Measurements from ENCODE around the gene TUT1.
"Not testable (repeated sequence)": the region's sequence is repeated elsewhere in the genome, so short reads cannot be mapped to it uniquely, and the experiment has no call there.

TUT1 gene

DNA sequence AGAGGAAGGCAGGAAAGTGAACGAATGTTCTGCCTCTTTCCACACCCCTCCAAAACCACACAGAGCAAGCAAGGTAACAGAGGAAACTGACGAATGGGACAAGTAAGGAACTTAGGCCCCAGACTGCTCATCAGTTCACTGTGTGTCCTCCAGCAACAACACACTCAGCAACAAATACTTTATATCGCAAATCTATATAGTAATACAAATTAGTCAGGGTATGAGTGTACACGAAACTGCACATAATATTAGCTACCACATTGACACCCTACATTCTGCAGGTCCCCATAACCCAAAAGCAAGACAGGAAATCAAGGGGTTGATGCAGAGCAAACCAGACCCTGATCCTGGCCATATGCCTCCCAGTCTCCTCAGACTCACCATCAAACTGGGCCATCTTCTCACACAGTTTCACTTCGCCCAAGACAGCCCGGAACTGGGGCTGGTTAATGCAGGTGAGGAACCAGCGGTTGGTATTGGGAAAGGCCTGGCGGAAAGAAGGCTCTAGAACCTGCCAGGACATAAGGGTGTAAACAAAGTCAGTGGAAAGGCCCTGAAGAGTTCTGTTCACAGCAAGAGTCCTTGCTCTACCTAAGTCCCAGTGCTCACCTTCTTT is 24.2 kb downstream of the TUT1 start:
- H3K4me3 ChIP-seq (ENCODE audit: low read length): no peak overlapping the region
- no peaks in the 10 kb centered on the region for H3K27me3 ChIP-seq (ENCODE audit: insufficient read depth, low read length)
- peaks cover 5% of the 10 kb centered on the region for H3K4me1 ChIP-seq (ENCODE audit: insufficient read depth, low read length)
- peaks cover 79% of the 10 kb centered on the region for H3K36me3 ChIP-seq (ENCODE audit: insufficient read depth, low read length)
- no peak overlapping the region for H2AFZ ChIP-seq (ENCODE audit: low read depth, low read length)
- no peaks in the 10 kb centered on the region for H3K9me3 ChIP-seq (ENCODE audit: low read length)

DNA sequence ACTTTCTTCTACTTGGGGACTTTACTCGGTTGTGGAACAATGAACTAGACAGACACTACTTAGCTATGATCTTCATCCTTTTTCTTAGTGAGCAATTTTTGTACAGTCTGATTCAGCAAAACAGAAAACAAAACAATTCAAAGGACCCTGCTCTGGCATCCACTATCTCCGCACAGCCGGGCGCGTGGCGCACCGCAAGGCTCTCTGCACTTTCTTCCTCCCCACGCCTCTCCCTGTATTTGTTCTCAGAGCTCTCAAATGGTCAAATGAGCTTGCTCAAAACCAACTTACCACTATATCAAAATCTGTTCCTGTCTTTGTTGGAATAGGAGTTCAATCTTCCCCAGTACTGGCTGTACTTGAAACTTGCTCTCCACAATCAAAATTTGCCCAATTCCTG is 25.1 kb downstream of the TUT1 start:
- H3K27me3 ChIP-seq (ENCODE audit: insufficient read depth, low read length): no peaks in the 10 kb centered on the region
- no peaks in the 10 kb centered on the region for H3K9me3 ChIP-seq (ENCODE audit: low read length)
- H3K4me1 ChIP-seq (ENCODE audit: insufficient read depth, low read length): no peaks in the 10 kb centered on the region
- no peak overlapping the region for H3K4me3 ChIP-seq (ENCODE audit: low read length)
- no peak overlapping the region for H2AFZ ChIP-seq (ENCODE audit: low read depth, low read length)
- H3K36me3 ChIP-seq (ENCODE audit: insufficient read depth, low read length): peaks cover 78% of the 10 kb centered on the region

DNA sequence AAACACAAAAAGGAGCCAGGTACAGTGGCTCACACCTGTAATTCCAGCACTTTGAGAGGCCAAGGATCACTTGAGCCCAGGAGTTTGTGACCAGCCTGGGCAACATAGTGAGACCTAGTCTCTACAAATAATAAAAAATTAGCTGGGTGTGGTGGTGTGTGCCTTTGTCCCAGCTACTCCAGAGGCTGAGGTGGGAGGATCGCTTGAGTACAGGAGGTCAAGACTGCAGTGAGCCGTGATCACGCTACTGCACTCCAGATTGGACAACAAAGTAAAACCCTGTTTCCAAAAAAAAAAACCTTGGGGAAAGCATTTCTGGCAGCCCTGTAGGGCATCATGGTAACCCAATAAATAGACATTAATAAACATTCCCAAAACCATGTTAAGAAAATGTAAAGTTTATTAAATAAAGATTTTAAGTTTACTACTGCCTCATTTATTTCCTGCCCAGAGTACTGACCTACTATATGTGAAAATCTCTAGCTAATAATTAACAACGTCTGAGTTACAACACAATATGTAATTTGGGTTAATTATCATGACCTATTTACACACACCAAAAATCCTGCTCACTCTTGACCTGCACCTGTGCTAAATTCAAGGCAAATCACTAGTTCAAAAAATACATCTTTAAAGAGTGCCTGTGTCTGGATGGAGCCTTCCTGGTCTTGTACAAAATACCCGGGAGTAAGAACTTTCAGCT is 26.1 kb downstream of the TUT1 start:
- Histone ChIP-seq H3K4me3 (ENCODE audit: low read length) (no peak overlapping the region), H3K9me3 (ENCODE audit: low read length) (no peaks in the 10 kb centered on the region), H3K27me3 (ENCODE audit: insufficient read depth, low read length) (no peaks in the 10 kb centered on the region), H3K36me3 (ENCODE audit: insufficient read depth, low read length) (peaks cover 76% of the 10 kb centered on the region), H2AFZ (ENCODE audit: low read depth, low read length) (no peak overlapping the region), H3K4me1 (ENCODE audit: insufficient read depth, low read length) (no peaks in the 10 kb centered on the region)

DNA sequence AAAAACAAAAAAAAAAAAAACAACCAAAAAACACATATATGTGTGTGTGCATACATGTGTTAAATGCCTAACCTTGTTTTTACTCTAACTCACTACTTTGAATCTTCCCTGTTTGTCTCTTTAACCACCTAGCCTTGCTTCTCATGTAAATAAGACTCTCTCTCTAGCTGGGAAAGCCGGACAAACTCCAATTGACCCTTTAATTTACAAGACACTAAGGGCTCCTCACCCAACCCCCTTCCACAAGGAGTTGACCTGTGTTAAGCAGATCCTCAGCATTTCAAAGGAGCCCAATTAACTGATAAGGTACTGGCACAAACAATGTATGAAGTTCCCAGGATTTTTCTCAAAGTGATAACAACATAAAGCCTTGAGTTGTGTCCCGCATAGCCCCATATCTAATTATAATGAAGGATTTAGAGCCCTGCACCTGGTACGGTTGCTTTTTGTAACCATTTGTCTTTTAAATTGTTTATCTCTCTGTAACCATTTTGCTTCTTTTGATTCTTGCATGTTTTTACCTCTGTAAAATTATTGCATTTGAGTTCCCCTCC is 29.6 kb downstream of the TUT1 start:
- H3K27me3 ChIP-seq (ENCODE audit: insufficient read depth, low read length); H3K4me3 ChIP-seq (ENCODE audit: low read length); H2AFZ ChIP-seq (ENCODE audit: low read depth, low read length); H3K4me1 ChIP-seq (ENCODE audit: insufficient read depth, low read length); H3K9me3 ChIP-seq (ENCODE audit: low read length): not testable (repeated sequence)
- peaks cover 81% of the 10 kb centered on the region for H3K36me3 ChIP-seq (ENCODE audit: insufficient read depth, low read length)

DNA sequence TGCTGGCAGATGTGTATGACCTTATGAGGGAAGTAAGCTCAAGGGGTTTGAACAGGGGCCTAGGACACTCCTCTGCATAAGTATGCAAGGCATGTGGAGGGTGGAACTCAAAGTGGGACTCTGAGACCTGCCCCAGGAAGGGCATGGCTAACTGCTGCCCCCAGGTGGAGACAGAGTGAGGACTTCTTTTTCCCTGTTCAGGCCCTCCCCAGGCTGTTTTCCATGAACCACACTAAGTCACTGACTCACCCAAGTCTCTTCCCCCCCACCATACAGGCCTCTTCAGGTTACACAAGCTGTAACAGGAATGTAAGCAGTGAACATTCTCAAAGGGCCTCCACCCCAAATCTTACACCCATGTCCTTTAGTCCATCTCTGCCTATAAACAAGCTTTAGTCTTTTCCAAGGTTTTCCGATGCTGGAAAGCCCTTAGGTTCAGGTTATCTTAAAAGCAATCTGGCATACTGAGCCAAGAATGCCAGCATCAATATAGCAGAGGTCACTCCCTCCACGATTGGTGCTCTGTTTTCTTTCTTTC is 30.7 kb downstream of the TUT1 start:
- peaks cover 14% of the 10 kb centered on the region for H3K4me1 ChIP-seq (ENCODE audit: insufficient read depth, low read length)
- no peak overlapping the region for H3K4me3 ChIP-seq (ENCODE audit: low read length)

DNA sequence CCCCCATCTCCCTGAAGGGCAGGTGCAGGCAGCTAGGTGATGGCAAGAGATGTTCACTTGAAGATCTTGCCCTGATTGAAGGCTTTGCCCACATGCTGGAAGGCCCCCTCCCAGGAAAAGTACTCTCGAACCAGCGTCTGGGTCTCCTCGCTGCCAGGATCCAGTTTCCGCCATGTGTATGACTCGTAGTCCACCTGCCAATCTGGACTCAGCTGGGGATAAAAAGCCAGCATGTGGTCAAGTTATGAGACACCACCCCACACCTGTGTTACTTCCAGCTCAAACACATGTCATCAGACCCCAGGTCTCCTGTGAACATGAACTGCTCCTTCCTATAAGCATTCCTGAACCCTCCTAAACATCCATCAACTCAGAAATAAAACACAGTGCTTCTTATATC is 31.7 kb downstream of the TUT1 start:
- not testable (repeated sequence) for H3K27me3 ChIP-seq (ENCODE audit: insufficient read depth, low read length); H3K9me3 ChIP-seq (ENCODE audit: low read length); H2AFZ ChIP-seq (ENCODE audit: low read depth, low read length); H3K4me3 ChIP-seq (ENCODE audit: low read length)
- peaks cover 62% of the 10 kb centered on the region for H3K36me3 ChIP-seq (ENCODE audit: insufficient read depth, low read length)
- H3K4me1 ChIP-seq (ENCODE audit: insufficient read depth, low read length): peaks cover 18% of the 10 kb centered on the region

More for the DNA sequence above, 30.7 kb downstream of the TUT1 start:
- Histone ChIP-seq H3K9me3 (ENCODE audit: low read length) (no peaks in the 10 kb centered on the region), H3K36me3 (ENCODE audit: insufficient read depth, low read length) (peaks cover 70% of the 10 kb centered on the region), H3K27me3 (ENCODE audit: insufficient read depth, low read length) (no peaks in the 10 kb centered on the region), H2AFZ (ENCODE audit: low read depth, low read length) (no peak overlapping the region)

DNA sequence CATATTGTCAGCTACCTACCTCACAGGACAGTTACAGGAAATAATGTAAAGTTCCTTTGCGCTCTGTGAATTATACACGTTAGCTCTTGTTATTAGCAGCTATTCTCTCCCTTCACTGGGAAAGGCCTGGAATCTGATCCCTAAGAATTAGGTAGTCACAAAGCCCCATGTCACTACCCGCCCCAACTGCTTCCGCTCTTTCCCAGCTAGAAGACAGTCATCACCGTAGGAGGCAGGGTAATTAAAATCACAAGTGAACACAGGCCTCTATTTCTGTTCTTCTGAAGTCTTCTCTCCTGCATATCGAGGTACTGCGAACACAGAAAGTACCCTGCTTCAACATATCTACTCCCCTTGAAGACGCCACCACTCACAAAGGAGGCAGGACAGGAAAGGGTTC is 32.1 kb downstream of the TUT1 start:
- Histone ChIP-seq H2AFZ (ENCODE audit: low read depth, low read length) (no peak overlapping the region), H3K36me3 (ENCODE audit: insufficient read depth, low read length) (peaks cover 62% of the 10 kb centered on the region), H3K9me3 (ENCODE audit: low read length) (no peaks in the 10 kb centered on the region), H3K27me3 (ENCODE audit: insufficient read depth, low read length) (no peaks in the 10 kb centered on the region), H3K4me1 (ENCODE audit: insufficient read depth, low read length) (peaks cover 20% of the 10 kb centered on the region), H3K4me3 (ENCODE audit: low read length) (no peak overlapping the region)

DNA sequence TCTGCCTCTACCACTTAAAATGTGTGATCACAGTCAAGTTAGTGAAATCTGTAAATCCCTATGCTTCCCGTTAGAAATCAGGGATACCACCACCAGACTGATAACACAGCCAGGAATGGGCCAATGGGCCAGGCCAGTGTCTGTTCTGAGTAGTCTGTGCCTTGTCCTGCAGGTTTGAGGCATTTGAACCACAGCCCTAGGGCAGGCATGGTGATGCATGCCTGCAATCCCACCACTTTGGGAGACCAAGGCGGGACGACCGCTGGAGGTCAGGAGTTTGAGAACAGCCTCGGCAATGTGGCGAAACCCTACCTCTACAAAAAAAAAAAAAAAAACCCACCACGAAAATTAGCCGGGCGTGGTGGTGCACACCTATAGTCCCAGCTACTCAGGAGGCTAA is 32.7 kb downstream of the TUT1 start:
- peaks cover 59% of the 10 kb centered on the region for H3K36me3 ChIP-seq (ENCODE audit: insufficient read depth, low read length)
- H3K4me3 ChIP-seq (ENCODE audit: low read length): no peak overlapping the region
- H3K27me3 ChIP-seq (ENCODE audit: insufficient read depth, low read length): no peaks in the 10 kb centered on the region
- peaks cover 25% of the 10 kb centered on the region for H3K4me1 ChIP-seq (ENCODE audit: insufficient read depth, low read length)
- no peaks in the 10 kb centered on the region for H3K9me3 ChIP-seq (ENCODE audit: low read length)
- H2AFZ ChIP-seq (ENCODE audit: low read depth, low read length): no peak overlapping the region

DNA sequence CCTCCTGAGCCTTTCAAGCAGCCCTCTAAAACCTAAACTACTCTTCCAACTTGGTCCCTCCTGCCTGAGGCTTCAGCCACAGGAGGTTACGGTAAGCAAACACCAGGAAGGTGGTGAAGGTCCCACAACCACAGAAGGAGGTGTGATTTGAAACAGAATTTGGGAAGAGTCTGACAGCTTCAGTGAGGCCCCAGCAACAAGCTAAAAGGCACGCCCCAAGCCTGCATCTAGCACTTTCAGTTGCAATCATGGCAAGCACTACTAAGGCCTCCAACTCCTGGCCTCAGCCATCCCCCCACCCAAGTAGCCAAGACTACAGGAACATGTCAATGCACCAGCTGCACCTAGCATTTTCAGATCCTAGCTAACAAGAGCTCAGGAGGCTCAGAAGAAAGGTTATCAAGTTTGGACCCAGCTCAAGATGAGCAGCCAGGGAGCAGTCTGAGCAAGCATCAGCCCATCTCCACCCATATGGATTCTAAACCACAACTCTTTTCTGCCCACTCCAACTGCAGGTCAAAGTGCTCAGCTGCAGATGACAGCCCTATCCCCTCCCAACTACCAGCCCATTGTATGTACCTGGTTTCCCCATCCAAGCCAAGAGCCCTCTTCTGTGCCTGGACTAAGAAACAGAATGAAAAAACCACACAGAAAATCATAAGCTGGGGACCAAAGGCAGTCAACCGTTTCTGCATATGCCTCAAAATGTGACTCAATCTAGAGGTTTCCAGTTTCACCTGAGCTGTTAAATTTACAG is 34.3 kb downstream of the TUT1 start:
- Histone ChIP-seq H3K4me1 (ENCODE audit: insufficient read depth, low read length) (peaks cover 40% of the 10 kb centered on the region), H3K9me3 (ENCODE audit: low read length) (no peaks in the 10 kb centered on the region), H2AFZ (ENCODE audit: low read depth, low read length) (no peak overlapping the region), H3K27me3 (ENCODE audit: insufficient read depth, low read length) (no peaks in the 10 kb centered on the region), H3K4me3 (ENCODE audit: low read length) (no peak overlapping the region), H3K36me3 (ENCODE audit: insufficient read depth, low read length) (peaks cover 45% of the 10 kb centered on the region)

DNA sequence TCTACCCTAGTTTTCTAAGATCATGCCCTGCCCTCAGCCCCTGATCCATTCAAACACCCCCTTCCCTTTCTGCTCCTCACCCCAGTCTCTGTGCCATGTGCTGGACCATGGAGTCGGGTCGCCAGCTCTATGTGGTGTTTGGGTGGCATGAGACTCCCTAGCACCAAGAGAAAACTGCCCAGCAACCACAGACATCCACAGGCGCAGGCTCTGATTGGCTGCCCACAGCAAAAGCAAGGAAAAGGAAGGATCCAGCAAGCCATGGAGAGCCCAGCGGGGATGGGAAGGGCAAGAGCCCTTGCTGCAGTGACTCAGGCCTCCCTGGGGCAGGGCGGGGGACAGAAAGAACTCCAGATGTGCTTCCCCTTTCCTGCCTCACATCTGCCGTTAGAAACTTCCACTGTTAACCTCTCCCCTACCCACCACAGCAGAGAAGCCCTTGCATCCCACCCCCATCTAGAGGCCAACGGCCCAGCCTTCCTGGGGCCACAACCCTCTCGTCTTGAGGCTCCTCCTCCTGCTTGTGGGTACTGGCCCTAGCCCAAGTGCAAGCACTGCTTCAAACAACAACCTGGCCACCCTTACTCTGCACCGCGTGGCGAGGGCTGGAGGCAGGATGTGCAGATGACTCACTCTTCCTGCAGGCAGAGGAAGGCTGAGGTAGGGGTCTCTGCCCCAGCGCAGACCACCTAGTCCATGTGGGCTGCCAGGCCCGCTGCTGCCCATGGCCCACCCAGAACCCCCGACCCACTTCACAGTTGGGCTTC is 35.0 kb downstream of the TUT1 start:
- H3K4me1 ChIP-seq (ENCODE audit: insufficient read depth, low read length): peaks cover 47% of the 10 kb centered on the region
- H2AFZ ChIP-seq (ENCODE audit: low read depth, low read length): no peak overlapping the region
- no peak overlapping the region for H3K4me3 ChIP-seq (ENCODE audit: low read length)
- H3K9me3 ChIP-seq (ENCODE audit: low read length): no peaks in the 10 kb centered on the region
- H3K27me3 ChIP-seq (ENCODE audit: insufficient read depth, low read length): no peaks in the 10 kb centered on the region
- peaks cover 38% of the 10 kb centered on the region for H3K36me3 ChIP-seq (ENCODE audit: insufficient read depth, low read length)

DNA sequence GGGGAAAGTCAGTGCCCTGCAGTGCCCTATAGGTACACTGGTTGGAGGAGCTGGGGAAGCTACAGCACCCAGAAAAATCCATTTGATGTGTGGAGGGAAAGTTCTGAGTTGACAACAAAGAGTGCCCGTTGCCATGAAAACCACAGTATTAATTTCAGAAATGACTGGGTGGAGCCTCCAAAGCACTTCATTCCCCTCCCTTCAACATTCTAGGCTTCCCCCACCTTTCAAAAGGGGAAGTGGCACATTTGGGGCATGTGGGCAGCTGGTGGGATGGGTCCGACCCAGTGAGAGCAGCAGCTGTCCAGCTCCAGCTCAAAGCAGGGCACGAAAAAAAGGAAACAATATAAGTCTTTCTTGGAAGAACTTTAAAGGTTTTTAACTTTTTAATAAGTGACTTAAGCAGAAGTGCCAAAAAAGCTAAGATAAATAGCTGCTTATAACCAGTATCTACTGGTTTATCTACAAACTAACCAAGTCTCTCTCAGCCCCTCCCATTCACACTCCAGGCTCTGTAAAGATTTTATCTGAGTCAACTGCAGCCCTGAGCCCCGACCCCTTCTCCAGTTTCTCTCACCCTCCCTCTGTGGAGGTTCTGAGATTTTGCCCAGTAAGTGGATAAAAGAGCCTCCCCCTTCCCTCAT is 35.7 kb downstream of the TUT1 start:
- no peak overlapping the region for H3K4me3 ChIP-seq (ENCODE audit: low read length)
- no peak overlapping the region for H2AFZ ChIP-seq (ENCODE audit: low read depth, low read length)
- no peaks in the 10 kb centered on the region for H3K9me3 ChIP-seq (ENCODE audit: low read length)
- no peaks in the 10 kb centered on the region for H3K27me3 ChIP-seq (ENCODE audit: insufficient read depth, low read length)
- H3K4me1 ChIP-seq (ENCODE audit: insufficient read depth, low read length): peaks cover 47% of the 10 kb centered on the region
- peaks cover 33% of the 10 kb centered on the region for H3K36me3 ChIP-seq (ENCODE audit: insufficient read depth, low read length)

DNA sequence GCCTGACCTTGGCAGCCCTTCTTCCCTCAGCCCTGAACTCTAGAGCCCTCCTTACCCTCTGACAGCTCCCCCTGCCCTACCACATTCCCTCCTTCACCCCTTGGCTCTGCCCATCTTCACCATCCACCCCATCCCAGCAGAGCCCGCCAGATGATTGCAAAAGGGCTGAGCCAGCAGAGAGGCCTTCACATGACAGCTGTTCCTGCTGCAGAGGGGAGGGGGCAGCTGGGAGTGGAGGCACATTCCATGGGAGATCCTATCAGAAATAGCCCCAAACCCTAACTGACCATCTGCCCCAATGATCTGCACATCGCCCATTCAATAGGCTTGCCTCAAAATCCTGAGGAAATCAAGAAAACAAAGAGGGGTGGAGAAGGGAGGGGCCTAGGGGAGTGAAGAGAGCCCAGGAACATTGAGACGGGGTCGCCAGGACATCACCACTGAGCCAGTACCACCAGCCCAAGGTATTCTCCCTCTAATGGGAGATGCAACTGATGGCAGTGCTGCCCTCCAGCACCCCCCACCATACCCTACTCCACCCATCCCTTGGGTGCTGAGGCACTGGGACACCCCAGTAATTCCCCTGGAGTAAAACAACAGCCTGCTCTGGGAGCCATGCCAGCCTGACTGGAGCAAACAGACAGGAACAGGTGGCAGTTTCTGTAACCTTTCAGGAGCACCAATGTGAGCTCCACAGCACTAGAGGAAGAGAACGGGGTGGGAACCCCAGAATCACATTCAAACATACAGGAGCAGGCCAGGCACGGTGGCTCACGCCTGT is 36.7 kb downstream of the TUT1 start:
- no peak overlapping the region for H3K4me3 ChIP-seq (ENCODE audit: low read length)
- H3K4me1 ChIP-seq (ENCODE audit: insufficient read depth, low read length): peaks cover 47% of the 10 kb centered on the region
- H3K9me3 ChIP-seq (ENCODE audit: low read length): no peaks in the 10 kb centered on the region

More for the DNA sequence above, 36.7 kb downstream of the TUT1 start:
- Histone ChIP-seq H3K27me3 (ENCODE audit: insufficient read depth, low read length) (no peaks in the 10 kb centered on the region), H3K36me3 (ENCODE audit: insufficient read depth, low read length) (peaks cover 23% of the 10 kb centered on the region), H2AFZ (ENCODE audit: low read depth, low read length) (no peak overlapping the region)
